ENCODE results near the gene FAM136A. TPM values are rescaled to one million over a fixed set of nuclear protein-coding genes. Genes with fewer than 3 reads are reported as not detected.

The FAM136A gene
- polyA plus RNA-seq, 1 of the 3 experiments (the other 2 are of a cell fraction): 43.3 TPM

GRCh38 chr2:70341477-70341765 is 39.6 kb upstream of the FAM136A start:
- Histone ChIP-seq H3F3A (replicated peaks; ENCODE audit: insufficient read depth) (no peaks in the 10 kb centered on the region), H4K20me1 (ENCODE audit: insufficient read depth) (no peaks in the 10 kb centered on the region), H3K9me2 (no peaks in the 10 kb centered on the region), H3K4me1 (ENCODE audit: control insufficient read depth in 1 of 2, insufficient read depth in 2 of 2, low read depth in 1 of 2, low read length in 1 of 2) (no peaks in the 10 kb centered on the region), H3K27ac (ENCODE audit: low read depth in 2 of 2, low read length in 1 of 2) (no peak overlapping the region), H3K4me3 (ENCODE audit: low read depth in 2 of 2, low read length in 1 of 2) (no peak overlapping the region), H3K4me2 (no peak overlapping the region), H3K9ac (no peak overlapping the region), H3K79me2 (ENCODE audit: insufficient read depth) (no peaks in the 10 kb centered on the region), H2AFZ (ENCODE audit: low read depth) (no peak overlapping the region), H3K27me3 (ENCODE audit: insufficient read depth) (peaks cover 13% of the 10 kb centered on the region; the same call in 1 of the 2 replicates), H3K9me3 (no peaks in the 10 kb centered on the region), H3K36me3 (replicated peaks in 1 of 2; ENCODE audit: control insufficient read depth in 1 of 2, insufficient read depth in 2 of 2, low read length in 1 of 2) (no peaks in the 10 kb centered on the region)
- no peak for DNase-seq
- CTCF ChIA-PET: interaction anchor here (0.7 to 8.7 kb wide), 30 partner anchors 9 to 449 kb away, joined by 3 to 125 read pairs (median 6); partner anchors contain the start of genes ADD2, FAM136A and FIGLA
- TF ChIP-seq RAD21 (IDR thresholded peaks at IDR 0.05; ENCODE audit: low read length) (no peak), NRF1 (IDR thresholded peaks at IDR 0.05; ENCODE audit: low read depth, low read length) (no peak), YY1 (IDR thresholded peaks at IDR 0.05; ENCODE audit: low read depth) (no peak), SIN3A (IDR thresholded peaks at IDR 0.05; ENCODE audit: borderline replicate concordance, low read depth, low read length) (no peak), GABPA (IDR thresholded peaks at IDR 0.05; ENCODE audit: low read depth) (no peak), RFX5 (IDR thresholded peaks at IDR 0.05; ENCODE audit: low read length) (no peak), MXI1 (IDR thresholded peaks at IDR 0.05; ENCODE audit: low read depth, low read length) (no peak), GATA2 (CRISPR knock-in tag; IDR thresholded peaks at IDR 0.05) (no peak), USF1 (IDR thresholded peaks at IDR 0.05; ENCODE audit: borderline replicate concordance, low read depth) (no peak), TCF12 (IDR thresholded peaks at IDR 0.05) (no peak), CHD2 (IDR thresholded peaks at IDR 0.05; ENCODE audit: low read length, partially characterized antibody) (no peak), FOSL2 (IDR thresholded peaks at IDR 0.05; ENCODE audit: borderline replicate concordance, low read depth) (no peak), TAF1 (IDR thresholded peaks at IDR 0.05; ENCODE audit: borderline replicate concordance, low read depth, low read length) (no peak), REST (IDR thresholded peaks at IDR 0.05; ENCODE audit: low read depth, low read length) (no peak), FOXJ3 (CRISPR knock-in tag; IDR thresholded peaks at IDR 0.05) (no peak)
- TF ChIP-seq, protein P1, sequence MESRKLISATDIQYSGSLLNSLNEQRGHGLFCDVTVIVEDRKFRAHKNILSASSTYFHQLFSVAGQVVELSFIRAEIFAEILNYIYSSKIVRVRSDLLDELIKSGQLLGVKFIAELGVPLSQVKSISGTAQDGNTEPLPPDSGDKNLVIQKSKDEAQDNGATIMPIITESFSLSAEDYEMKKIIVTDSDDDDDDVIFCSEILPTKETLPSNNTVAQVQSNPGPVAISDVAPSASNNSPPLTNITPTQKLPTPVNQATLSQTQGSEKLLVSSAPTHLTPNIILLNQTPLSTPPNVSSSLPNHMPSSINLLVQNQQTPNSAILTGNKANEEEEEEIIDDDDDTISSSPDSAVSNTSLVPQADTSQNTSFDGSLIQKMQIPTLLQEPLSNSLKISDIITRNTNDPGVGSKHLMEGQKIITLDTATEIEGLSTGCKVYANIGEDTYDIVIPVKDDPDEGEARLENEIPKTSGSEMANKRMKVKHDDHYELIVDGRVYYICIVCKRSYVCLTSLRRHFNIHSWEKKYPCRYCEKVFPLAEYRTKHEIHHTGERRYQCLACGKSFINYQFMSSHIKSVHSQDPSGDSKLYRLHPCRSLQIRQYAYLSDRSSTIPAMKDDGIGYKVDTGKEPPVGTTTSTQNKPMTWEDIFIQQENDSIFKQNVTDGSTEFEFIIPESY (IDR thresholded peaks at IDR 0.05; ENCODE audit: borderline replicate concordance, low read depth): no peak
- TF ChIP-seq, protein P2, sequence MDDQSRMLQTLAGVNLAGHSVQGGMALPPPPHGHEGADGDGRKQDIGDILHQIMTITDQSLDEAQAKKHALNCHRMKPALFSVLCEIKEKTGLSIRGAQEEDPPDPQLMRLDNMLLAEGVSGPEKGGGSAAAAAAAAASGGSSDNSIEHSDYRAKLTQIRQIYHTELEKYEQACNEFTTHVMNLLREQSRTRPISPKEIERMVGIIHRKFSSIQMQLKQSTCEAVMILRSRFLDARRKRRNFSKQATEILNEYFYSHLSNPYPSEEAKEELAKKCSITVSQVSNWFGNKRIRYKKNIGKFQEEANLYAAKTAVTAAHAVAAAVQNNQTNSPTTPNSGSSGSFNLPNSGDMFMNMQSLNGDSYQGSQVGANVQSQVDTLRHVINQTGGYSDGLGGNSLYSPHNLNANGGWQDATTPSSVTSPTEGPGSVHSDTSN (IDR thresholded peaks at IDR 0.05): no peak
- TF ChIP-seq, protein P3, sequence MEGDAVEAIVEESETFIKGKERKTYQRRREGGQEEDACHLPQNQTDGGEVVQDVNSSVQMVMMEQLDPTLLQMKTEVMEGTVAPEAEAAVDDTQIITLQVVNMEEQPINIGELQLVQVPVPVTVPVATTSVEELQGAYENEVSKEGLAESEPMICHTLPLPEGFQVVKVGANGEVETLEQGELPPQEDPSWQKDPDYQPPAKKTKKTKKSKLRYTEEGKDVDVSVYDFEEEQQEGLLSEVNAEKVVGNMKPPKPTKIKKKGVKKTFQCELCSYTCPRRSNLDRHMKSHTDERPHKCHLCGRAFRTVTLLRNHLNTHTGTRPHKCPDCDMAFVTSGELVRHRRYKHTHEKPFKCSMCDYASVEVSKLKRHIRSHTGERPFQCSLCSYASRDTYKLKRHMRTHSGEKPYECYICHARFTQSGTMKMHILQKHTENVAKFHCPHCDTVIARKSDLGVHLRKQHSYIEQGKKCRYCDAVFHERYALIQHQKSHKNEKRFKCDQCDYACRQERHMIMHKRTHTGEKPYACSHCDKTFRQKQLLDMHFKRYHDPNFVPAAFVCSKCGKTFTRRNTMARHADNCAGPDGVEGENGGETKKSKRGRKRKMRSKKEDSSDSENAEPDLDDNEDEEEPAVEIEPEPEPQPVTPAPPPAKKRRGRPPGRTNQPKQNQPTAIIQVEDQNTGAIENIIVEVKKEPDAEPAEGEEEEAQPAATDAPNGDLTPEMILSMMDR (IDR thresholded peaks at IDR 0.05): no peak
- TF ChIP-seq, protein P4, sequence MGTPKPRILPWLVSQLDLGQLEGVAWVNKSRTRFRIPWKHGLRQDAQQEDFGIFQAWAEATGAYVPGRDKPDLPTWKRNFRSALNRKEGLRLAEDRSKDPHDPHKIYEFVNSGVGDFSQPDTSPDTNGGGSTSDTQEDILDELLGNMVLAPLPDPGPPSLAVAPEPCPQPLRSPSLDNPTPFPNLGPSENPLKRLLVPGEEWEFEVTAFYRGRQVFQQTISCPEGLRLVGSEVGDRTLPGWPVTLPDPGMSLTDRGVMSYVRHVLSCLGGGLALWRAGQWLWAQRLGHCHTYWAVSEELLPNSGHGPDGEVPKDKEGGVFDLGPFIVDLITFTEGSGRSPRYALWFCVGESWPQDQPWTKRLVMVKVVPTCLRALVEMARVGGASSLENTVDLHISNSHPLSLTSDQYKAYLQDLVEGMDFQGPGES (IDR thresholded peaks at IDR 0.05; ENCODE audit: low read depth, low read length): no peak
- POLR2A ChIA-PET: interaction anchor here (0.6 kb wide), 1 partner anchor 660 kb away, joined by 3 read pairs; no protein-coding TSS in a partner anchor

Measured in SK-N-SH (cell line).